HG02642 (cell line): ENCODE results near the gene PKD2.
"Not testable (repeated sequence)": the region's sequence is repeated elsewhere in the genome, so short reads cannot be mapped to it uniquely, and the experiment has no call there.

Experiments
- ATAC-seq: cut with Tn5 transposase; IDR thresholded peaks from one replicate; pipeline ENCODE4 v1.9.1; 2021; ENCODE audit warnings: mild to moderate bottlenecking; ENCODE audit not compliant: unreplicated experiment, poor library complexity

The PKD2 gene

DNA sequence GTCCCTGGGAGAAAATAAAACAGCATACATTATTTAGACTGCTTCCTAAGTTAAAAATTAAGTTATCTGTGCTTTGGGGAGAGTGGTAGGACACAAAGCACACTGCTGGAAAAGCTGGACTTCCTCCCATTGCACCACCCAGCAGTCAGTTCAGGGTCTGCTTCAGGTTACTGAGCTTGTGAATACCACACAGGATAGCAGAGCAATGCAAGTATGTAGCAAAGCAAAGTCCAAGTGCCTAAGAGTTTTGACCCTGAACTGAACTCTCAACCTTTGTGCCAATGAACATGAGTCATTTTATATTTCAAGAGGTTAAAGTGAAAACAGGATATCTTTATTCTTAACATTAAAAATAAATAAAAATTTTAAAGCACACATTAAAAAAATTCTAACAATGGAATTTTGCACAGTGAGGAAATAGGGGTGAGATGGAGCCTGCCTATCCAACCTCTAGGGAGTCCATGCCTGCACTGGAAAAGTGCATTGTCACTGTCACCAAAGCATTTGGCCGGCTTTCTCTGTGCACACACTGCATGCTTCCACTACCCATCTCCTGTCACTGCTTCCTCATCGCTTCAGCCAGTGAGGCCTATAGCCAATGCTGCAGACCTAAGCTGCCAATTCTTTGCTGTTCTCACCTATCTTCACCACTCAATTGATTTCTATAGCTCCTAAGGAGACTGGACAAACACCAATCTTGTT, 100.1 kb downstream of the PKD2 start:
- ATAC-seq, result no peak

- not testable (repeated sequence) for ATAC-seq
These were observed 100.7 kb downstream of the PKD2 start for GRCh38 chr4:88108108-88108465.

DNA sequence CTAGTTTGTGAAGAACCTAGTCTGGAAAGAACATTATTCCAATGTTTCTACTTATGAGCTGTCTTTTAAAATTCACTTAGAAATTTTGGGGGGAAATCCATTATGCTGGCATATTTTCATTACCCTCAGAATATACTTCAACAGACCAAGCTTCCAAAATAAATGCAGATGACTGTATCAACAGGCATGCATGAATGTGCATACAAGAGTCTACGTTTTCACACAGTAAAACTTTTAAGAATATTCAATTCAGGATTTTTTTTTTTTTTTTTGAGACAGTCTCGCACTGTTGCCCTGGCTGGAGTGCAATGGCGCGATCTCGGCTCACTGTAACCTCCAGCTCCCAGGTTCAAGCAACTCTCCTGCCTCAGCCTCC, 101.3 kb downstream of the PKD2 start:
- ATAC-seq, result no peak

DNA sequence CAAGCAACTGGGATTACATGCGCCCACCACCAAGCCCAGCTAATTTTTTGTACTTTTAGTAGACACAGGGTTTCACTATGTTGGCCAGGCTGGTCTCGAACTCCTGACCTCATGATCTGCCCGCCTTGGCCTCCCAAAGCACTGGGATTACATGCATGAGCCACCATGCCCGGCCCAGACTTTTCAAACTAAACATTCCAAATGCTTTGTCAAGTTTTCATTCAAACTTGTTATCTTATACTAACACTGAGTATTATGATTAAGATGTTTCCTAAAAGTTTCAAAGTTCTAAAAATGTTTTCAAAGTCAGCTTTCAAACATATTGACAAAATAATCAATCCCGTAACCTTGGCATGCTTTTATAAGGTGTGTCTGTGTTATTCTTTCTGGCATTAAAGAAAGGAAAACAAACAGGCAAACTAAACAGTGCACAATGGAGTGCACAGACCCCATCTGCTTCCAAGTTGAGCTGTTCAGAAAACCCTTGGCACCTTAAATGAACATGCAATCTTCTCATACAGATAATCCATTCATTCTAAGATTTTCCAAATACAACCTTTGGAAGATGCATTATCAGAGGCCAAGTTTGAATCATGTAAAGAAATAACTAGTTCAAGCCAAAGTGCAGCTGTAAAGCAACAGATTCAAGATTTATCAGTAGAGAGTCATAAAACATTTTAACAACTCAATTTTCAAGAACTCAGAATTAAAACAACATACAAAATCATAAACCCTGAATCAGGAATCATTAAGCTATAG, 101.9 kb downstream of the PKD2 start:
- no peak for ATAC-seq

DNA sequence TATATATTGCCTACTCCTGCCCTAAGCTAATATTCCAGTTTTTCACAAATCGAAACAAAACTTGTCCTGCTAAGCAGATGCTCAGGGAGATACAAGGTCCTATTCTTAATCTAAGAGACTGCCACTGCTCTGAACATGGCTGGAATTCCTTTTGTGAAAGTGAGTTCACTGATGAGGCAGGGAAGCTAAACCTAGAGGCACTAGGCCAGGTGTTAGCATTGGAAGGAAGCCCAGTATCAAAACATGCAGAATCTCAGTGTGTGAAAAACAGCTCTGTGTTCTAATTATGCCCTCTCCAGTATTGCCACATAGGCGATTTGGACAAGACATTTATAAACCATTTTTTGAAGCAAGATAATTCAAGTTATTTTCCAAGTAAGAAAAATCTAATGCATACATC, 103.4 kb downstream of the PKD2 start:
- no peak for ATAC-seq

DNA sequence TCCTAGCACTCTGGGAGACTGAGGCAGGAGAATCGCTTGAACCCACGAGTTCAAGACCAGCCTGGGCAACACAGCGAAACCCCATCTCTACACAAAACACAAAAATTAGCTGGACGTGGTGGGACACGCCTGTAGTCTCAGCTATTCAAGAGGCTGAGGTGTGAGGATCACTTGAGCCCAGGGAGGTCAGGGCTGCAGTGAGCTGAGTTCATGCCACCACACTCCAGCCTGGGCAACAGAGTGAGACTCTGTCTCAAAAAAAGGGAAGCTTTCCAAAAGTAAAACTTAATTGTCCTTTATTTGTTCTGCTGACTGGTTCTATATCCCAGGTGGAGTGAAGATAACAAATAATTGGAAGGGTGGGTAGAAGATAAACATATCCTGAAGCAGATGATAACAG, 105.4 kb downstream of the PKD2 start:
- ATAC-seq, result no peak

GRCh38 chr4:88115587-88115986, 108.2 kb downstream of the PKD2 start:
- ATAC-seq, result no peak

GRCh38 chr4:88119943-88120342, 112.5 kb downstream of the PKD2 start:
- no peak for ATAC-seq

DNA sequence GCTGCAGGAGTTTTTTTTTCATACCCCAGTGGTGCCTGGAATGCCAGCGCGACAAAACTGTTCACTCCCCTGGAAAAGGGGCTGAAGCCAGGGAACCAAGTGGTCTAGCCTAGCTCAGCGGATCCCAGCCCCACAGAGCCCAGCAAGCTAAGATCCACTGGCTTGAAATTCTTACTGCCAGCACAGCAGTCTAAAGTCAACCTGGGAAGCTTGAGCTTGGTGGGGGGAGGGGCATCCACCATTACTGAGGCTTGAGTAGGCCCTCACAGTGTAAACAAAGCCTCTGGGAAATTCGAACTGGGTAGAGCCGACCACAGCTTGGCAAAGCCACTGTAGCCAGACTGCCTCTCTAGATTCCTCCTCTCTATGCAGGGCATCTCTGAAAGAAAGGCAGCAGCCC, 114.8 kb downstream of the PKD2 start:
- not testable (repeated sequence) for ATAC-seq
